Liver (tissue), 9 donors: Measurements from ENCODE around the gene CABLES1. TPM values are rescaled to one million over a fixed set of nuclear protein-coding genes. Genes with fewer than 3 reads are reported as not detected.

Experiments used
- DNase-seq: peaks from one replicate; pipeline ENCODE4 v3.0.0-alpha.2; 2017; ENCODE audit warnings: low spot score
- H3K27ac ChIP-seq, 2 donors: one replicate each; pipeline ENCODE4 v1.7.0; 2013; ENCODE audit warnings: inconsistent platforms in 2 of 2, low read length in 2 of 2, control low read depth in 1 of 2, low read depth in 1 of 2, mild to moderate bottlenecking in 1 of 2
- H3K27me3 ChIP-seq, 4 donors: one replicate each; pipeline versions ENCODE4 v1.6.1 to v1.7.0; 2013; ENCODE audit warnings: low read length in 3 of 4, inconsistent platforms in 1 of 4, mild to moderate bottlenecking in 1 of 4, moderate library complexity in 1 of 4; ENCODE audit not compliant: control insufficient read depth in 4 of 4, insufficient read depth in 4 of 4
- H3K36me3 ChIP-seq, 4 donors: one replicate each; pipeline versions ENCODE4 v1.6.1 to v1.7.0; 2013; ENCODE audit warnings: low read length in 3 of 4, mild to moderate bottlenecking in 3 of 4, low read depth in 1 of 4, moderate library complexity in 1 of 4; ENCODE audit not compliant: control insufficient read depth in 4 of 4, insufficient read depth in 3 of 4
- H3K4me1 ChIP-seq, 4 donors: one replicate each; pipeline versions ENCODE4 v1.6.1 to v1.7.0; 2013; ENCODE audit warnings: low read length in 3 of 4, mild to moderate bottlenecking in 3 of 4, moderate library complexity in 1 of 4; ENCODE audit not compliant: control insufficient read depth in 4 of 4, insufficient read depth in 4 of 4
- H3K4me3 ChIP-seq, 3 donors: one replicate each; pipeline versions ENCODE4 v1.6.1 to v1.7.0; 2013; ENCODE audit warnings: low read length in 3 of 3, control low read depth in 1 of 3, low read depth in 1 of 3, mild to moderate bottlenecking in 1 of 3
- H3K9ac ChIP-seq, 2 donors: one replicate each; pipeline ENCODE4 v1.7.0; 2013; ENCODE audit warnings: low read length in 2 of 2, mild to moderate bottlenecking in 2 of 2, moderate library complexity in 2 of 2, control low read depth in 1 of 2, low read depth in 1 of 2
- H3K9me3 ChIP-seq, 4 donors: one replicate each; pipeline versions ENCODE4 v1.6.1 to v1.7.0; 2013; ENCODE audit warnings: low read length in 3 of 4; ENCODE audit not compliant: control insufficient read depth in 4 of 4
- EGR1 ChIP-seq, 2 donors: IDR thresholded peaks; 2 replicates each; pipeline ENCODE4 v1.6.1; 2016 to 2018; ENCODE audit warnings: antibody characterized with exemption in 2 of 2, low read depth in 2 of 2
- FOXA1 ChIP-seq: IDR thresholded peaks from 2 replicates; pipeline ENCODE4 v1.6.1; 2016; ENCODE audit warnings: antibody characterized with exemption
- FOXA2 ChIP-seq: IDR thresholded peaks from 2 replicates; pipeline ENCODE4 v1.6.1; 2016; ENCODE audit warnings: antibody characterized with exemption
- GABPA ChIP-seq, 2 donors: IDR thresholded peaks in 1 of 2; conservative IDR thresholded peaks in 1 of 2; 2 replicates each; pipeline ENCODE4 v1.6.1; 2016; ENCODE audit warnings: antibody characterized with exemption in 2 of 2, mild to moderate bottlenecking in 1 of 2, moderate library complexity in 1 of 2
- HNF4A ChIP-seq, 2 donors: conservative IDR thresholded peaks; 2 replicates each; pipeline ENCODE4 v1.6.1; 2016; ENCODE audit warnings: antibody characterized with exemption in 2 of 2, mild to moderate bottlenecking in 2 of 2
- HNF4G ChIP-seq: IDR thresholded peaks from 2 replicates; pipeline ENCODE4 v1.6.1; 2016; ENCODE audit warnings: antibody characterized with exemption
- JUND ChIP-seq, 2 donors: IDR thresholded peaks; 2 replicates each; pipeline ENCODE4 v1.6.1; 2016; ENCODE audit warnings: antibody characterized with exemption in 2 of 2
- NR2F2 ChIP-seq: IDR thresholded peaks from 2 replicates; pipeline ENCODE4 v1.6.1; 2016; ENCODE audit warnings: antibody characterized with exemption
- RAD21 ChIP-seq, 2 donors: IDR thresholded peaks; 2 replicates each; pipeline ENCODE4 v1.6.1; 2016; ENCODE audit warnings: antibody characterized with exemption in 2 of 2, mild to moderate bottlenecking in 2 of 2
- RXRA ChIP-seq, 2 donors: IDR thresholded peaks; 2 replicates each; pipeline ENCODE4 v1.6.1; 2017 to 2018; ENCODE audit warnings: antibody characterized with exemption in 2 of 2, mild to moderate bottlenecking in 1 of 2
- SP1 ChIP-seq: IDR thresholded peaks from 2 replicates; pipeline ENCODE4 v1.6.1; 2018; ENCODE audit warnings: antibody characterized with exemption, mild to moderate bottlenecking
- TAF1 ChIP-seq: conservative IDR thresholded peaks from 2 replicates; pipeline ENCODE4 v1.6.1; 2016; ENCODE audit warnings: antibody characterized with exemption, mild to moderate bottlenecking
- YY1 ChIP-seq: IDR thresholded peaks from 2 replicates; pipeline ENCODE4 v1.6.1; 2016; ENCODE audit warnings: antibody characterized with exemption, mild to moderate bottlenecking
- WGBS: extraction: QIAGEN DNeasy Blood & Tissue Kit; methylation state at CpG from one replicate; pipeline ENCODE4 v1.1.7; 2013; 5-methylcytosine and 5-hydroxymethylcytosine counted together
- polyA plus RNA-seq, 2 donors: library from polyadenylated mRNA; stranded (reverse) in 1 of 2; unstranded in 1 of 2; fragments of 200-250 nt in 1 of 2; fragments of >200 nt in 1 of 2; fragmentation: Nextera tagmentation in 1 of 2; extraction: Ambion mirVana in 1 of 2; gene quantifications; one replicate each; pipeline versions ENCODE4 v1.2.1 to v1.2.3, GENCODE V29; 2013 to 2015
- total RNA-seq, 2 donors: library from RNA; depleted of rRNA; stranded (reverse); fragments of >200 nt; gene quantifications; one replicate each; pipeline ENCODE4 v1.2.3, GENCODE V29; 2014
- TF ChIP-seq, protein P1 (sequence below): fragments of 150-350 bp; IDR thresholded peaks from 2 replicates; pipeline ENCODE4 v1.5.1; 2017; ENCODE audit warnings: improper control_type of control experiment, low read depth, low read length; ENCODE audit not compliant: missing input control
- TF ChIP-seq, protein P2 (sequence below): IDR thresholded peaks from 2 replicates; pipeline ENCODE4 v1.6.1; 2016; ENCODE audit warnings: antibody characterized with exemption
- TF ChIP-seq, protein P3 (sequence below): IDR thresholded peaks from 2 replicates; pipeline ENCODE4 v1.6.1; 2016; ENCODE audit warnings: antibody characterized with exemption
- TF ChIP-seq, protein P4 (sequence below): IDR thresholded peaks from 2 replicates; pipeline ENCODE4 v1.6.1; 2016; ENCODE audit warnings: antibody characterized with exemption
- TF ChIP-seq, protein P5 (sequence below): IDR thresholded peaks from 2 replicates; pipeline ENCODE4 v1.6.1; 2016; ENCODE audit warnings: antibody characterized with exemption, mild to moderate bottlenecking
- donor health status: healthy.
- donor health status: healthy.
- donor health status: healthy.
- donor health status: healthy.
- donor health status: healthy.

Gene CABLES1
- total and polyA plus RNA-seq, 4 donors = 3.3 to 8.9 (median 4.5) TPM

DNA sequence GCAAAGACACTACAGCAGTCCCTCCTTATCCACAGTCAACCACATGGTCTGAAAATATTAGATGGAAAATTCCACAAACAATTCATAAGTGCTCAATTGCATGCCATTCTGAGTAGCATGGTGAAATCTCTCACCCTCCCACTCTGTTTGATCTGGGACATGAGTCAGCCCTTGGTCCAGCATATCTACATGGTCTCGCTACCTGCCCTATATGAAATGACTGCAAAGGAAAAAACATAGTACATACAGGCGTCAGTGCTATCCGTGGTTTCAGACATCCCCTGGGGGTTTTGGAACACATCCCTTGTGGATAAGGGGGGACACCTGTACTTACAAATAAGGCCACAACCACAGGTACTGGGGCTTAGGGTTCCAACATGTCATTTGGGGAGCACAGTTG, 73.7 kb downstream of the CABLES1 start:
- no peak overlapping the region for H3K9ac ChIP-seq
- 92% methylated on average over 3 of the region's 3 CpGs for WGBS
- no peaks in the 10 kb centered on the region for H3K4me1 ChIP-seq
- H3K36me3 ChIP-seq = peaks cover 0 to 9% (median 4%) of the 10 kb centered on the region in 4 donors
- H3K27me3 ChIP-seq = no peaks in the 10 kb centered on the region
- TF ChIP-seq, protein P1, sequence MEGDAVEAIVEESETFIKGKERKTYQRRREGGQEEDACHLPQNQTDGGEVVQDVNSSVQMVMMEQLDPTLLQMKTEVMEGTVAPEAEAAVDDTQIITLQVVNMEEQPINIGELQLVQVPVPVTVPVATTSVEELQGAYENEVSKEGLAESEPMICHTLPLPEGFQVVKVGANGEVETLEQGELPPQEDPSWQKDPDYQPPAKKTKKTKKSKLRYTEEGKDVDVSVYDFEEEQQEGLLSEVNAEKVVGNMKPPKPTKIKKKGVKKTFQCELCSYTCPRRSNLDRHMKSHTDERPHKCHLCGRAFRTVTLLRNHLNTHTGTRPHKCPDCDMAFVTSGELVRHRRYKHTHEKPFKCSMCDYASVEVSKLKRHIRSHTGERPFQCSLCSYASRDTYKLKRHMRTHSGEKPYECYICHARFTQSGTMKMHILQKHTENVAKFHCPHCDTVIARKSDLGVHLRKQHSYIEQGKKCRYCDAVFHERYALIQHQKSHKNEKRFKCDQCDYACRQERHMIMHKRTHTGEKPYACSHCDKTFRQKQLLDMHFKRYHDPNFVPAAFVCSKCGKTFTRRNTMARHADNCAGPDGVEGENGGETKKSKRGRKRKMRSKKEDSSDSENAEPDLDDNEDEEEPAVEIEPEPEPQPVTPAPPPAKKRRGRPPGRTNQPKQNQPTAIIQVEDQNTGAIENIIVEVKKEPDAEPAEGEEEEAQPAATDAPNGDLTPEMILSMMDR = no peak
- TF ChIP-seq YY1 = no peak
- TF ChIP-seq GABPA (IDR thresholded peaks at IDR 0.05 in 1 of 2, conservative IDR thresholded peaks at IDR 0.05 in 1 of 2) = no peak
- TF ChIP-seq TAF1 = no peak
- no peak for TF ChIP-seq HNF4A (conservative IDR thresholded peaks at IDR 0.05)
- no peak for TF ChIP-seq FOXA2
- TF ChIP-seq, protein P2, sequence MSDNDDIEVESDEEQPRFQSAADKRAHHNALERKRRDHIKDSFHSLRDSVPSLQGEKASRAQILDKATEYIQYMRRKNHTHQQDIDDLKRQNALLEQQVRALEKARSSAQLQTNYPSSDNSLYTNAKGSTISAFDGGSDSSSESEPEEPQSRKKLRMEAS = no peak
- TF ChIP-seq FOXA1 = no peak
- no peak for TF ChIP-seq JUND (IDR thresholded peaks at IDR 0.05)
- TF ChIP-seq, protein P3, sequence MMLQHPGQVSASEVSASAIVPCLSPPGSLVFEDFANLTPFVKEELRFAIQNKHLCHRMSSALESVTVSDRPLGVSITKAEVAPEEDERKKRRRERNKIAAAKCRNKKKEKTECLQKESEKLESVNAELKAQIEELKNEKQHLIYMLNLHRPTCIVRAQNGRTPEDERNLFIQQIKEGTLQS = no peak
- no peak for TF ChIP-seq NR2F2
- TF ChIP-seq EGR1 (IDR thresholded peaks at IDR 0.05; ENCODE audit: low read depth in 2 of 2) = no peak
- no peak for TF ChIP-seq SP1
- no peak for TF ChIP-seq HNF4G
- TF ChIP-seq, protein P4, sequence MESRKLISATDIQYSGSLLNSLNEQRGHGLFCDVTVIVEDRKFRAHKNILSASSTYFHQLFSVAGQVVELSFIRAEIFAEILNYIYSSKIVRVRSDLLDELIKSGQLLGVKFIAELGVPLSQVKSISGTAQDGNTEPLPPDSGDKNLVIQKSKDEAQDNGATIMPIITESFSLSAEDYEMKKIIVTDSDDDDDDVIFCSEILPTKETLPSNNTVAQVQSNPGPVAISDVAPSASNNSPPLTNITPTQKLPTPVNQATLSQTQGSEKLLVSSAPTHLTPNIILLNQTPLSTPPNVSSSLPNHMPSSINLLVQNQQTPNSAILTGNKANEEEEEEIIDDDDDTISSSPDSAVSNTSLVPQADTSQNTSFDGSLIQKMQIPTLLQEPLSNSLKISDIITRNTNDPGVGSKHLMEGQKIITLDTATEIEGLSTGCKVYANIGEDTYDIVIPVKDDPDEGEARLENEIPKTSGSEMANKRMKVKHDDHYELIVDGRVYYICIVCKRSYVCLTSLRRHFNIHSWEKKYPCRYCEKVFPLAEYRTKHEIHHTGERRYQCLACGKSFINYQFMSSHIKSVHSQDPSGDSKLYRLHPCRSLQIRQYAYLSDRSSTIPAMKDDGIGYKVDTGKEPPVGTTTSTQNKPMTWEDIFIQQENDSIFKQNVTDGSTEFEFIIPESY = no peak
- no peak for TF ChIP-seq RXRA (IDR thresholded peaks at IDR 0.05)
- TF ChIP-seq RAD21 (IDR thresholded peaks at IDR 0.05) = no peak
- TF ChIP-seq, protein P5, sequence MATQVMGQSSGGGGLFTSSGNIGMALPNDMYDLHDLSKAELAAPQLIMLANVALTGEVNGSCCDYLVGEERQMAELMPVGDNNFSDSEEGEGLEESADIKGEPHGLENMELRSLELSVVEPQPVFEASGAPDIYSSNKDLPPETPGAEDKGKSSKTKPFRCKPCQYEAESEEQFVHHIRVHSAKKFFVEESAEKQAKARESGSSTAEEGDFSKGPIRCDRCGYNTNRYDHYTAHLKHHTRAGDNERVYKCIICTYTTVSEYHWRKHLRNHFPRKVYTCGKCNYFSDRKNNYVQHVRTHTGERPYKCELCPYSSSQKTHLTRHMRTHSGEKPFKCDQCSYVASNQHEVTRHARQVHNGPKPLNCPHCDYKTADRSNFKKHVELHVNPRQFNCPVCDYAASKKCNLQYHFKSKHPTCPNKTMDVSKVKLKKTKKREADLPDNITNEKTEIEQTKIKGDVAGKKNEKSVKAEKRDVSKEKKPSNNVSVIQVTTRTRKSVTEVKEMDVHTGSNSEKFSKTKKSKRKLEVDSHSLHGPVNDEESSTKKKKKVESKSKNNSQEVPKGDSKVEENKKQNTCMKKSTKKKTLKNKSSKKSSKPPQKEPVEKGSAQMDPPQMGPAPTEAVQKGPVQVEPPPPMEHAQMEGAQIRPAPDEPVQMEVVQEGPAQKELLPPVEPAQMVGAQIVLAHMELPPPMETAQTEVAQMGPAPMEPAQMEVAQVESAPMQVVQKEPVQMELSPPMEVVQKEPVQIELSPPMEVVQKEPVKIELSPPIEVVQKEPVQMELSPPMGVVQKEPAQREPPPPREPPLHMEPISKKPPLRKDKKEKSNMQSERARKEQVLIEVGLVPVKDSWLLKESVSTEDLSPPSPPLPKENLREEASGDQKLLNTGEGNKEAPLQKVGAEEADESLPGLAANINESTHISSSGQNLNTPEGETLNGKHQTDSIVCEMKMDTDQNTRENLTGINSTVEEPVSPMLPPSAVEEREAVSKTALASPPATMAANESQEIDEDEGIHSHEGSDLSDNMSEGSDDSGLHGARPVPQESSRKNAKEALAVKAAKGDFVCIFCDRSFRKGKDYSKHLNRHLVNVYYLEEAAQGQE = no peak
- no peak for DNase-seq
- H3K4me3 ChIP-seq = no peak overlapping the region
- H3K9me3 ChIP-seq = no peaks in the 10 kb centered on the region
- H3K27ac ChIP-seq = no peak overlapping the region
